Ammon's horn (tissue), 1 donor: ENCODE results near the gene PDXK.
"Not testable (repeated sequence)": the region's sequence is repeated elsewhere in the genome, so short reads cannot be mapped to it uniquely, and the experiment has no call there.

Experiments
- DNase-seq: peaks from one replicate; pipeline ENCODE4 v3.0.0-alpha.2; 2016; ENCODE audit warnings: low spot score

The PDXK gene

GRCh38 chr21:43697758-43698643 lies 20.9 kb upstream of the PDXK start:
- no peak for DNase-seq

GRCh38 chr21:43699492-43699777 lies 19.5 kb upstream of the PDXK start:
- not testable (repeated sequence) for DNase-seq

DNA sequence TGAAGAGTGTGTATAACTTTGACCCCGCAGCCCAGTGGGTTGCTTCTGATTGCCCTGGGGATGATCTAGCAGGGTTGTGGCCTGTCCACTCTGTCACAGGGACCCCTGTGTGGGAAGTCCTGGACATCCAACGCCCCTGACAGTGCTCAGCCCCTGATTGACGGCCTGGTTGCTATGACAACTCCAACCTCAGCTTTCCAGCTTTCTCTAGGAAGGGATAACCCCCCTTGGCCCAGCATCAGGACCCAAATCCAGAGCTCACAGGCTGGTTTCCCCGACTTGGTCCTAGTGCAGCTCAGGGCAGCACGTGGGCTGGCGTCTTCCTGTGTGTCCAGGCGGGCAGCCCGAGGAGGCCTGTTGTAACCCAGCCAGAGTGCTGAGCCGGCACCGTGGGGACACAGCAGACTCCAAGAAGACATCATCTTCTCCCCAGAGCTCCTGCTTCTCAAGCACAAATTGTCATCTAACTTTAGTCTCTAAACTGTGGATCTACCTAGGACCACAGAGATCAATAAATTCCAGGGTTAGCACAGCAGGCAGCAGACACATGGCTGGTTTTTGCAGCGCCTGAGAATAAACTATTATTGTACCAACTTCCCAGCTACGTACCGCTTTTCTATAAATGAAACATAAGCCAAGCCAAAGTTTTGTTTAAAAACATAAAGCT lies 18.9 kb upstream of the PDXK start:
- no peak for DNase-seq

- no peak for DNase-seq
These were observed 16.8 kb upstream of the PDXK start for GRCh38 chr21:43701936-43702784.

- no peak for DNase-seq
These were observed 16.2 kb upstream of the PDXK start for GRCh38 chr21:43702785-43703034.

GRCh38 chr21:43703035-43703880 lies 15.7 kb upstream of the PDXK start:
- DNase-seq, result no peak

GRCh38 chr21:43707462-43707861 lies 11.5 kb upstream of the PDXK start:
- no peak for DNase-seq

DNA sequence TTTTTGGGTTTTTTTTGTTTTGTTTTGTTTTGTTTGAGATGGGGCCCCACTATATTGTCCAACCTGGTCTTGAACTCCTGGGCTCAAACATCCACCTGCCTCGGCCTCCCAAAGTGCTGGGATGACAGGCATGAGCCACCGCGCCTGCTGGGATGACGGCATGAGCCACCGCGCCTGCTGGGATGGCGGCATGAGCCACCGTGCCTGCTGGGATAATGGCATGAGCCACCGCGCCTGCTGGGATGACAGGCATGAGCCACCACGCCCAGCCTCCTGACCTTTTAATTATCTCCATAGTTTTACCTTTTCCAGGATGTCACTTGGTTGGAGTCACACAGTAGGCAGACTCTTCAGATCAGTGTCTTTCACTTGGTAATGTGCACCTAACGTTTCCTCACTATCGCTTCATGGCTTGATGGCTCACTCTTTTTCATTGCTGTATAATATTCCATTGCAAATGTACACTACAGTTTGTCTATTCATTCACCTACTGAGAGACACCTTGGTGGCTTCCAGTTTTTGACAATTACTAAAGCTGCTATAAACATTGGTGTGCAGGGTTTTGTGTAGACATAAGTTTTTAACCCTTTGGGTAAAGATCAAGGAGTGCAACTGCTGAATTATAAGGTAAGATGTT lies 10.1 kb upstream of the PDXK start:
- DNase-seq, result no peak

- DNase-seq, result no peak
These were observed 6.5 kb upstream of the PDXK start for GRCh38 chr21:43712268-43712942.

DNA sequence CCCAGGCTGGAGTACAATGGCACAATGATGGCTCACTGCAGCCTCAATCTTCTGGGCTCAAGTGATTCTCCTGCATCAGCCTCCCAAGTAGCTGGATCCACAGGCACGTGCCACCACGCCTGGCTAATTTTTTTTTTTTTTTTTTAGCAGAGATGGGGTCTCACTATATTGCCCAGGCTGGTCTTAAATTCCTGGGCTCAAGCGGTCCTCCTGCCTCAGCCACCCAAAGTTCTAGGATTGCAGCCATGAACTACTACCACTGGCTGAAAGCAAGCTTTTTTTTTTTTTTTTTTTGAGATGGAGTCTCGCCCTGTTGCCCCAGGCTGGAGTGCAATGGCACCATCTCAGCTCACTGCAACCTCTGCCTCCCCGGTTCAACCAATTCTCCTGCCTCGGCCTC lies 5.8 kb upstream of the PDXK start:
- DNase-seq, result not testable (repeated sequence)

GRCh38 chr21:43716376-43717165 lies 2.4 kb upstream of the PDXK start:
- no peak for DNase-seq

- no peak for DNase-seq
These were observed 1.6 kb upstream of the PDXK start for GRCh38 chr21:43717166-43717853.

GRCh38 chr21:43717967-43718871 lies 710 bp upstream of the PDXK start:
- no peak for DNase-seq

GRCh38 chr21:43719748-43720538 lies 1.0 kb downstream of the PDXK start:
- no peak for DNase-seq

GRCh38 chr21:43720539-43721166 lies 1.7 kb downstream of the PDXK start:
- no peak for DNase-seq

DNA sequence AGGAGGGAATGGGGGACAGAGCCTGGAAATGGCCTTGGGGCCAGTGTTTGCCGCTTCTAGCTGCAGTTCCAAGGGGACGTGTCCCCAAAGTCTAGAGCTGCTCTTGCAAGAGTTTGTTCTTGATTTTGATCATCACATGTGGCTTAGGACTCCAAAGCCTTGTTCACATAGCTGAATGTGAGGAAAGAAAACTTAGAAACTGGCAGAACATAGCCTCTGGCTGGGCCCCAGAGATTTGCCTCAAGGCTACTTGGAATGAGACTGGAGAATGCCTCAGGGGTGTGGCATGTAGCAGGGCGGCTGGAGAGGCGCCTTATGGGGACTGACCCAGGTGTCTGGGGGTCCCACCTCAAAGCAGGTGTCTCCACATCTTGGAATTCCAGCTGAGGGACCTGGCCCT lies 2.3 kb downstream of the PDXK start:
- no peak for DNase-seq

- DNase-seq, result no peak
These were observed 3.0 kb downstream of the PDXK start for GRCh38 chr21:43721939-43722338.
